NT2/D1 (cell line): ENCODE data around the gene MTHFD2.

Source experiments
- SUZ12 ChIP-seq: IDR thresholded peaks from 2 replicates; pipeline ENCODE4 v1.6.1; 2011; ENCODE audit not compliant: insufficient read length, insufficient read depth; ENCODE audit errors: extremely low read depth
- YY1 ChIP-seq: IDR thresholded peaks from 2 replicates; pipeline ENCODE4 v1.6.1; 2011; ENCODE audit not compliant: insufficient read length, insufficient read depth
- ZNF274 ChIP-seq: IDR thresholded peaks from 2 replicates; pipeline ENCODE4 v1.6.1; 2011; ENCODE audit warnings: mild to moderate bottlenecking, low read depth, low read length

DNA sequence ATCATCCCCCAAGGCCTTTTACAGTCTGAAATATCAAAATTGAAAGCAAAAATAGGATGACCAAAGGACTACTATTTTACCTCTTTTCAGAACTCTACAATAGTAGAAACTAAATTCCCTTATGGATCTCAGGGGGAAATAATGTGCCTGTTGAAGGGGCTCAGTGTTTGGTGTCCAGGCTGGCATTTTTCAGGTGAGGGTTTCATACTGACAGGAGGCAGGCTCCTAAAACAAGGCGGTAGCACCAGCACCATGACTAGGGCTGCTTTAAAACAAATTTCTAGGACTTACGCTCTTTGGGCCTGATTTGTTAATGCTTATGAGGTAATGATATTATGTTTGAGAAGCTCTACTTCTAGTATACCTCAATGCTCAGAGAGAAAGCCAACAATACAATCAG is 45.5 kb upstream of the MTHFD2 start:
- TF ChIP-seq YY1 (no peak), ZNF274 (no peak), SUZ12 (no peak)
